ENCODE data around the gene LAMP2. TPM values are rescaled to one million over a fixed set of nuclear protein-coding genes. Genes with fewer than 3 reads are reported as not detected.

LAMP2 gene
- total and polyA plus RNA-seq, 10 of the 15 experiments (the other 5 are each of a cell fraction or from before 2014, with no cell fraction given) = 21.0 to 48.1 (median 27.3) TPM

DNA sequence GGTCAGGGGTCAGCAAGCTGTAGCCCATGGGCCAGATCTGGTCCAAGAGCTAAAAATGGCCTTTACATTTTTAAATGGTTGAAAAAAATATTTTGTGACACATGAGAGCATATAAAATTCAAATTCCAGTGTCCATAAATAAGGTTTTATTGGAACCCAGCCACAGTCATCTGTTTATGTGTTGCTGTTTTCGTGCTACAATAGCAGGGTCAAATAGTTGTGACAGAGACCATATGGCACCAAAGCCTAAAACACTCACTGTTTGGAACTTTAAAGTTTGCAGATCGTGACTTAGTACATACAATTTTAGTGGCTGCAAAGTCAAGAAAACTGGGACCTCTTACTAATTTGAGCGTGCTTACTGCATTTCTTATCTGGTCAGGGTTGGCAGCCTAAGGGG lies 29.2 kb downstream of the LAMP2 start:
- Histone ChIP-seq H3K36me3 (ENCODE audit: control insufficient read depth in 2 of 2, insufficient read depth in 2 of 2, low read length in 1 of 2) (no peaks in the 10 kb centered on the region; a peak in 2 of 4 replicates), H3K4me2 (ENCODE audit: control insufficient read depth, insufficient read depth) (no peak overlapping the region), H4K20me1 (ENCODE audit: control insufficient read depth, insufficient read depth) (no peaks in the 10 kb centered on the region), H3K27ac (ENCODE audit: control insufficient read depth, insufficient read depth) (no peak overlapping the region), H3K27me3 (replicated peaks in 1 of 2; ENCODE audit: control insufficient read depth in 2 of 2, insufficient read depth in 2 of 2, low read length in 1 of 2) (no peaks in the 10 kb centered on the region; a peak in 1 of 4 replicates), H3K9me3 (replicated peaks; ENCODE audit: control insufficient read depth, insufficient read depth, low read length) (no peaks in the 10 kb centered on the region), H3K9ac (ENCODE audit: control insufficient read depth, insufficient read depth, low read length) (no peak overlapping the region), H3K4me1 (ENCODE audit: control insufficient read depth, insufficient read depth, low read length) (no peaks in the 10 kb centered on the region), H3K4me3 (no peak overlapping the region), H2AFZ (ENCODE audit: control insufficient read depth, low read depth, low read length) (no peak overlapping the region), H3K79me2 (ENCODE audit: control insufficient read depth, insufficient read depth, low read length) (no peaks in the 10 kb centered on the region)
- RAD21 ChIA-PET (ENCODE audit: unreplicated experiment) = no interaction called here
- ATAC-seq (no peak), FAIRE-seq (no peak), DNase-seq (ENCODE audit: low read depth, low spot score) (no peak)
- SMC1A ChIA-PET (ENCODE audit: uncharacterized antibody, unreplicated experiment) = interaction anchor here (1.6 to 1.7 kb wide), 2 partner anchors 9 to 37 kb away, joined by 3 to 4 read pairs; no protein-coding TSS in a partner anchor
- no TSS peak for BruUV-seq (replicated peaks)
- POLR2A ChIA-PET = interaction anchor here (1.0 kb wide), 1 partner anchor 17 kb away, joined by 3 read pairs; no protein-coding TSS in a partner anchor
- CTCF ChIA-PET = interaction anchor here (1.0 kb wide), 1 partner anchor 32 kb away, joined by 3 read pairs; no protein-coding TSS in a partner anchor
- in situ Hi-C loops (cut with MboI) (no loop called here), intact Hi-C loops (cut with micrococcal nuclease; ENCODE audit: unreplicated experiment) (no loop called here)
- TF ChIP-seq, protein P1, sequence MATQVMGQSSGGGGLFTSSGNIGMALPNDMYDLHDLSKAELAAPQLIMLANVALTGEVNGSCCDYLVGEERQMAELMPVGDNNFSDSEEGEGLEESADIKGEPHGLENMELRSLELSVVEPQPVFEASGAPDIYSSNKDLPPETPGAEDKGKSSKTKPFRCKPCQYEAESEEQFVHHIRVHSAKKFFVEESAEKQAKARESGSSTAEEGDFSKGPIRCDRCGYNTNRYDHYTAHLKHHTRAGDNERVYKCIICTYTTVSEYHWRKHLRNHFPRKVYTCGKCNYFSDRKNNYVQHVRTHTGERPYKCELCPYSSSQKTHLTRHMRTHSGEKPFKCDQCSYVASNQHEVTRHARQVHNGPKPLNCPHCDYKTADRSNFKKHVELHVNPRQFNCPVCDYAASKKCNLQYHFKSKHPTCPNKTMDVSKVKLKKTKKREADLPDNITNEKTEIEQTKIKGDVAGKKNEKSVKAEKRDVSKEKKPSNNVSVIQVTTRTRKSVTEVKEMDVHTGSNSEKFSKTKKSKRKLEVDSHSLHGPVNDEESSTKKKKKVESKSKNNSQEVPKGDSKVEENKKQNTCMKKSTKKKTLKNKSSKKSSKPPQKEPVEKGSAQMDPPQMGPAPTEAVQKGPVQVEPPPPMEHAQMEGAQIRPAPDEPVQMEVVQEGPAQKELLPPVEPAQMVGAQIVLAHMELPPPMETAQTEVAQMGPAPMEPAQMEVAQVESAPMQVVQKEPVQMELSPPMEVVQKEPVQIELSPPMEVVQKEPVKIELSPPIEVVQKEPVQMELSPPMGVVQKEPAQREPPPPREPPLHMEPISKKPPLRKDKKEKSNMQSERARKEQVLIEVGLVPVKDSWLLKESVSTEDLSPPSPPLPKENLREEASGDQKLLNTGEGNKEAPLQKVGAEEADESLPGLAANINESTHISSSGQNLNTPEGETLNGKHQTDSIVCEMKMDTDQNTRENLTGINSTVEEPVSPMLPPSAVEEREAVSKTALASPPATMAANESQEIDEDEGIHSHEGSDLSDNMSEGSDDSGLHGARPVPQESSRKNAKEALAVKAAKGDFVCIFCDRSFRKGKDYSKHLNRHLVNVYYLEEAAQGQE (IDR thresholded peaks at IDR 0.05; ENCODE audit: low read depth, low read length) = no peak
- TF ChIP-seq RAD21 (IDR thresholded peaks at IDR 0.05; ENCODE audit: insufficient read depth, low read depth, low read length) = no peak
- TF ChIP-seq, protein P2, sequence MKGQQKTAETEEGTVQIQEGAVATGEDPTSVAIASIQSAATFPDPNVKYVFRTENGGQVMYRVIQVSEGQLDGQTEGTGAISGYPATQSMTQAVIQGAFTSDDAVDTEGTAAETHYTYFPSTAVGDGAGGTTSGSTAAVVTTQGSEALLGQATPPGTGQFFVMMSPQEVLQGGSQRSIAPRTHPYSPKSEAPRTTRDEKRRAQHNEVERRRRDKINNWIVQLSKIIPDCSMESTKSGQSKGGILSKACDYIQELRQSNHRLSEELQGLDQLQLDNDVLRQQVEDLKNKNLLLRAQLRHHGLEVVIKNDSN (IDR thresholded peaks at IDR 0.05; ENCODE audit: borderline replicate concordance, extremely low read length, insufficient read depth, low read depth, low read length) = no peak
- no peak for TF ChIP-seq SRF (IDR thresholded peaks at IDR 0.05; ENCODE audit: low read depth in 2 of 2, low read length in 2 of 2)
- no peak for TF ChIP-seq NFYA (IDR thresholded peaks at IDR 0.05; ENCODE audit: borderline replicate concordance, low read depth, low read length)
- no peak for TF ChIP-seq NFIC (IDR thresholded peaks at IDR 0.05; ENCODE audit: low read depth, low read length)
- no peak for TF ChIP-seq SUZ12 (IDR thresholded peaks at IDR 0.05; ENCODE audit: unreplicated experiment)
- TF ChIP-seq WRNIP1 (IDR thresholded peaks at IDR 0.05; ENCODE audit: borderline replicate concordance, low read depth, low read length) = no peak
- WGBS (ENCODE audit: insufficient coverage, insufficient replicate concordance, low lambda C conversion rate, missing lambda C conversion rate) = 25% methylated on average over 3 of the region's 3 CpGs

Measured in GM12878 (cell line).